H1 (cell line): ENCODE results near the gene RNASEH2A. TPM values are rescaled to one million over a fixed set of nuclear protein-coding genes. Genes with fewer than 3 reads are reported as not detected.

ENCODE experiments used
- CTCF ChIA-PET: fragments of 300-600 bp; sonication (Branson Sonifier 250); formaldehyde crosslinking; loops from one replicate; lab custom pipeline; 2021; ENCODE audit not compliant: partially characterized antibody; lab: Charles Lee
- POLR2A ChIA-PET: fragments of 300-600 bp; sonication (Branson Sonifier 250); formaldehyde crosslinking; loops from one replicate; lab custom pipeline; 2021; ENCODE audit warnings: inconsistent platforms; ENCODE audit not compliant: partially characterized antibody; lab: Charles Lee
- DNase-seq, 2 experiments: peaks; one replicate each; pipeline versions ENCODE4 v3.0.0 to v3.0.0-alpha.2; 2010 to 2022; ENCODE audit warnings: low spot score in 2 of 2, low read depth in 1 of 2, mixed read lengths in 1 of 2
- FAIRE-seq: peaks from 2 replicates; lab custom pipeline; 2011; peaks lifted over from hg19 to GRCh38; lab: Jason Lieb, UNC
- H2AFZ ChIP-seq: 2 replicates; pipeline ENCODE4 v1.8.1; 2012; ENCODE audit warnings: low read length, inconsistent platforms
- H2AK5ac ChIP-seq: 2 replicates; pipeline ENCODE4 v1.6.1; 2013; ENCODE audit warnings: low read depth, low read length
- H2BK120ac ChIP-seq: replicated peaks from 2 replicates; pipeline ENCODE3; 2013; ENCODE audit warnings: low read depth, low read length, inconsistent platforms
- H2BK12ac ChIP-seq: 2 replicates; pipeline ENCODE4 v1.6.1; 2013; ENCODE audit warnings: low read depth, low read length
- H2BK15ac ChIP-seq: 2 replicates; pipeline ENCODE4 v1.6.1; 2013; ENCODE audit warnings: low read length
- H2BK20ac ChIP-seq: 2 replicates; pipeline ENCODE4 v1.6.1; 2013; ENCODE audit warnings: low read length
- H2BK5ac ChIP-seq: 2 replicates; pipeline ENCODE4 v1.6.1; 2013; ENCODE audit warnings: low read depth, low read length
- H3K14ac ChIP-seq: 2 replicates; pipeline ENCODE4 v1.6.1; 2013; ENCODE audit warnings: inconsistent platforms; ENCODE audit not compliant: insufficient read length
- H3K18ac ChIP-seq: 2 replicates; pipeline ENCODE4 v1.6.1; 2013; ENCODE audit warnings: low read length; ENCODE audit errors: extremely low read depth
- H3K23ac ChIP-seq: 2 replicates; pipeline ENCODE4 v1.6.1; 2013; ENCODE audit warnings: inconsistent platforms; ENCODE audit not compliant: insufficient read length
- H3K23me2 ChIP-seq: 2 replicates; pipeline ENCODE4 v1.6.1; 2013; ENCODE audit warnings: low read depth, low read length
- H3K27ac ChIP-seq: 2 replicates; pipeline ENCODE4 v1.6.1; 2011; ENCODE audit warnings: low read depth, low read length, inconsistent platforms
- H3K27me3 ChIP-seq, 4 experiments: replicated peaks in 1 of 4; 1 replicate in 1 of 4; 2 replicates in 3 of 4; pipeline versions ENCODE4 v1.6.1 to v1.8.1; 2011 to 2013; ENCODE audit warnings: low read length in 3 of 4, mild to moderate bottlenecking in 3 of 4, inconsistent platforms in 2 of 4, mixed read lengths in 2 of 4, moderate library complexity in 1 of 4; ENCODE audit not compliant: control insufficient read depth in 3 of 4, insufficient read depth in 3 of 4; ENCODE audit errors: extremely low read depth in 1 of 4
- H3K36me3 ChIP-seq, 4 experiments: 2 replicates each; pipeline versions ENCODE4 v1.6.1 to v1.8.1; 2011 to 2013; ENCODE audit warnings: mild to moderate bottlenecking in 4 of 4, low read length in 3 of 4, moderate library complexity in 2 of 4, control low read depth in 1 of 4, inconsistent platforms in 1 of 4; ENCODE audit not compliant: insufficient read depth in 4 of 4, control insufficient read depth in 2 of 4
- H3K4ac ChIP-seq: replicated peaks from 2 replicates; pipeline ENCODE3; 2013; ENCODE audit warnings: low read length, low read depth, mixed read lengths, inconsistent platforms; ENCODE audit not compliant: insufficient read length
- H3K4me1 ChIP-seq, 4 experiments: replicated peaks in 1 of 4; 1 replicate in 1 of 4; 2 replicates in 3 of 4; pipeline versions ENCODE4 v1.6.1 to v1.8.1; 2011 to 2013; ENCODE audit warnings: low read length in 3 of 4, inconsistent platforms in 2 of 4, mixed read lengths in 1 of 4; ENCODE audit not compliant: insufficient read depth in 4 of 4, control insufficient read depth in 3 of 4
- H3K4me2 ChIP-seq, 2 experiments: 2 replicates each; pipeline versions ENCODE4 v1.6.1 to v1.8.1; 2011 to 2013; ENCODE audit warnings: low read depth in 2 of 2, low read length in 2 of 2, control low read depth in 1 of 2, inconsistent platforms in 1 of 2, mild to moderate bottlenecking in 1 of 2; ENCODE audit not compliant: insufficient read depth in 1 of 2
- H3K4me3 ChIP-seq, 4 experiments: fragments of 200-600, 300-600 bp in 1 of 4; sonication (generic), shearing (Covaris generic), sonication (Bioruptor Twin) in 1 of 4; 2 replicates each; pipeline versions ENCODE4 v1.5.1 to v1.8.1; 2011 to 2016; ENCODE audit warnings: low read length in 4 of 4, low read depth in 3 of 4, control low read depth in 2 of 4, inconsistent platforms in 2 of 4, mild to moderate bottlenecking in 2 of 4, mixed read lengths in 1 of 4, moderate library complexity in 1 of 4; ENCODE audit not compliant: insufficient read depth in 2 of 4; ENCODE audit errors: extremely low read depth in 1 of 4
- H3K56ac ChIP-seq: replicated peaks from 2 replicates; pipeline ENCODE3; 2013; ENCODE audit warnings: low read depth, mild to moderate bottlenecking, mixed read lengths, low read length, inconsistent platforms; ENCODE audit not compliant: insufficient read length
- H3K79me1 ChIP-seq: 2 replicates; pipeline ENCODE4 v1.6.1; 2013; ENCODE audit warnings: low read depth, low read length, control low read depth
- H3K79me2 ChIP-seq, 2 experiments: 2 replicates each; pipeline versions ENCODE4 v1.6.1 to v1.8.1; 2012 to 2013; ENCODE audit warnings: low read length in 2 of 2, mild to moderate bottlenecking in 2 of 2, inconsistent platforms in 1 of 2; ENCODE audit not compliant: insufficient read depth in 2 of 2, control insufficient read depth in 1 of 2
- H3K9ac ChIP-seq, 4 experiments: replicated peaks in 1 of 4; 1 replicate in 1 of 4; 2 replicates in 3 of 4; pipeline versions ENCODE4 v1.6.1 to v1.8.1; 2011 to 2013; ENCODE audit warnings: low read depth in 3 of 4, low read length in 3 of 4, control low read depth in 2 of 4, mild to moderate bottlenecking in 2 of 4, moderate library complexity in 2 of 4, inconsistent platforms in 1 of 4; ENCODE audit errors: extremely low read depth in 1 of 4
- H3K9me3 ChIP-seq, 2 experiments: 2 replicates each; pipeline versions ENCODE4 v1.6.1 to v1.8.1; 2012 to 2013; ENCODE audit warnings: mild to moderate bottlenecking in 2 of 2, moderate library complexity in 2 of 2, control low read depth in 1 of 2, inconsistent platforms in 1 of 2, low read depth in 1 of 2, low read length in 1 of 2, mixed read lengths in 1 of 2; ENCODE audit not compliant: insufficient read depth in 2 of 2
- H4K20me1 ChIP-seq, 2 experiments: replicated peaks in 1 of 2; 2 replicates each; pipeline versions ENCODE3 to v1.8.1; 2011 to 2013; ENCODE audit warnings: inconsistent platforms in 2 of 2, low read length in 2 of 2, mild to moderate bottlenecking in 1 of 2; ENCODE audit not compliant: insufficient read depth in 2 of 2, control insufficient read depth in 1 of 2
- H4K5ac ChIP-seq: 2 replicates; pipeline ENCODE4 v1.6.1; 2013; ENCODE audit warnings: low read length, low read depth, mixed read lengths, inconsistent platforms; ENCODE audit not compliant: insufficient read length
- H4K8ac ChIP-seq: 2 replicates; pipeline ENCODE4 v1.8.0; 2013; ENCODE audit warnings: mild to moderate bottlenecking, moderate library complexity, low read length, inconsistent platforms; ENCODE audit not compliant: insufficient read depth; ENCODE audit errors: extremely low read depth
- H4K91ac ChIP-seq: replicated peaks from 2 replicates; pipeline ENCODE3; 2013; ENCODE audit warnings: low read length, mixed read lengths, inconsistent platforms; ENCODE audit not compliant: insufficient read length
- ATF3 ChIP-seq: IDR thresholded peaks from 2 replicates; pipeline ENCODE4 v1.6.1; 2011; ENCODE audit warnings: low read depth, mild to moderate bottlenecking, low read length; ENCODE audit not compliant: insufficient read depth
- FOSL1 ChIP-seq: IDR thresholded peaks from 2 replicates; pipeline ENCODE4 v1.6.1; 2011; ENCODE audit warnings: mild to moderate bottlenecking, low read depth, low read length, moderate library complexity; ENCODE audit not compliant: insufficient read depth
- HDAC6 ChIP-seq: IDR thresholded peaks from one replicate; pipeline ENCODE4 v1.7.1; 2012; ENCODE audit warnings: low read depth, mild to moderate bottlenecking, inconsistent platforms, low read length, moderate library complexity
- KDM4A ChIP-seq: IDR thresholded peaks from one replicate; pipeline ENCODE4 v1.7.1; 2012; ENCODE audit warnings: low read depth, mild to moderate bottlenecking, moderate library complexity, low read length, inconsistent platforms; ENCODE audit not compliant: severe bottlenecking
- SAP30 ChIP-seq: fragments of 300-600 bp; sonication (generic); IDR thresholded peaks from 2 replicates; pipeline ENCODE4 v1.7.1; 2012; ENCODE audit warnings: low read length, moderate library complexity, mild to moderate bottlenecking, inconsistent platforms; ENCODE audit not compliant: insufficient read depth, insufficient replicate concordance
- SIN3A ChIP-seq, 2 experiments: IDR thresholded peaks in 1 of 2; conservative IDR thresholded peaks in 1 of 2; 2 replicates each; pipeline ENCODE4 v1.6.1; 2011 to 2012; ENCODE audit warnings: low read length in 2 of 2, improper control_type of control experiment in 1 of 2, low read depth in 1 of 2, mild to moderate bottlenecking in 1 of 2
- TCF12 ChIP-seq: IDR thresholded peaks from 2 replicates; pipeline ENCODE4 v1.6.1; 2011; ENCODE audit warnings: low read depth, mild to moderate bottlenecking, low read length
- ZNF274 ChIP-seq: IDR thresholded peaks from 2 replicates; pipeline ENCODE4 v1.7.0; 2012; ENCODE audit warnings: low read length, borderline replicate concordance; ENCODE audit errors: extremely low read depth
- whole genome bisulfite sequencing, 2 experiments: shearing (Covaris generic) in 1 of 2; methylation state at CpG; one replicate each; pipeline versions ENCODE4 v1.1.6 to v1.1.7; 2013 to 2015; ENCODE audit warnings: low lambda C conversion rate in 2 of 2, mixed read lengths in 2 of 2, inconsistent platforms in 1 of 2, low coverage in 1 of 2, missing lambda C conversion rate in 1 of 2; ENCODE audit not compliant: insufficient replicate concordance in 2 of 2, insufficient coverage in 1 of 2, insufficient read length in 1 of 2; ENCODE audit errors: extremely low coverage in 1 of 2, missing lambda C conversion rate in 1 of 2; 5-methylcytosine and 5-hydroxymethylcytosine counted together
- polyA plus RNA-seq, 7 experiments: library from polyadenylated mRNA; depleted of rRNA in 3 of 7; stranded (reverse) in 5 of 7; unstranded in 2 of 7; fragments of >200 nt in 5 of 7; fragments of 200-250 nt in 2 of 7; gene quantifications; 1 replicate in 5 of 7; 2 replicates in 1 of 7; 4 replicates in 1 of 7; pipeline versions ENCODE4 v1.2.1 to v1.2.3, GENCODE V29; 2011 to 2013; ENCODE audit warnings: missing spikeins in 2 of 7, mixed read lengths in 2 of 7
- total RNA-seq: library from RNA; stranded (reverse); fragmentation: NEBNext Ultra II Directional; extraction: Animal tissue kit (Norgen Biotek cat#: 25700); gene quantifications from 2 replicates; pipeline ENCODE4 v1.2.1, GENCODE V29; 2021

Gene RNASEH2A
- total and polyA plus RNA-seq, 2 of the 8 experiments (the other 6 are each of a cell fraction or from before 2014, with no cell fraction given): 67.5 to 120 TPM

GRCh38 chr19:12767666-12768065 is 38.7 kb upstream of the RNASEH2A start:
- no peak overlapping the region for H3K18ac ChIP-seq
- no peak overlapping the region for H3K27ac ChIP-seq
- H3K79me1 ChIP-seq: no peaks in the 10 kb centered on the region
- H3K56ac ChIP-seq: no peak overlapping the region
- no peak overlapping the region for H2AFZ ChIP-seq
- ChIA-PET CTCF (interaction anchor here (0.6 to 17.5 kb wide), 6 partner anchors 6 to 80 kb away, joined by 3 to 288 read pairs (median 10); partner anchors contain the start of genes HOOK2, JUNB, PRDX2 and RNASEH2A), POLR2A (interaction anchor here (0.9 to 9.2 kb wide), 7 partner anchors 10 to 97 kb away, joined by 3 to 70 read pairs (median 6); partner anchors contain the start of genes BEST2, GET3, PRDX2 and THSD8)
- H2BK5ac ChIP-seq: no peak overlapping the region
- H2BK15ac ChIP-seq: no peak overlapping the region
- no peak overlapping the region for H3K4me2 ChIP-seq
- no peak overlapping the region for H4K8ac ChIP-seq
- FAIRE-seq (no peak), DNase-seq (no peak)
- H4K91ac ChIP-seq: no peak overlapping the region
- no peaks in the 10 kb centered on the region for H3K79me2 ChIP-seq
- H2AK5ac ChIP-seq: no peak overlapping the region
- WGBS, 2 experiments: 96% methylated on average over 15 of the region's 15 CpGs; no CpG with 5 or more reads in 1 of the 2 experiments
- H3K14ac ChIP-seq: no peak overlapping the region
- H2BK12ac ChIP-seq: no peak overlapping the region
- H3K23ac ChIP-seq: no peak overlapping the region
- H3K9me3 ChIP-seq: no peaks in the 10 kb centered on the region
- H3K27me3 ChIP-seq: no peaks in the 10 kb centered on the region
- H3K4me1 ChIP-seq: peaks cover 0 to 8% (median 4%) of the 10 kb centered on the region in 4 experiments; a peak in 6 of 7 replicates
- H3K9ac ChIP-seq: no peak overlapping the region
- H4K5ac ChIP-seq: no peak overlapping the region
- H3K4ac ChIP-seq: no peak overlapping the region
- H3K4me3 ChIP-seq: no peak overlapping the region
- peaks cover 1 to 4% of the 10 kb centered on the region in 2 experiments for H4K20me1 ChIP-seq
- no peak overlapping the region for H2BK20ac ChIP-seq
- H2BK120ac ChIP-seq: no peak overlapping the region
- H3K23me2 ChIP-seq: no peaks in the 10 kb centered on the region
- H3K36me3 ChIP-seq: peaks cover 4 to 48% (median 27%) of the 10 kb centered on the region in 4 experiments
- TF ChIP-seq SAP30 (no peak), HDAC6 (no peak), KDM4A (no peak), ATF3 (no peak), FOSL1 (no peak), ZNF274 (no peak), TCF12 (no peak), SIN3A (conservative IDR thresholded peaks at IDR 0.05 in 1 of 2, IDR thresholded peaks at IDR 0.05 in 1 of 2; ENCODE audit: low read depth in 1 of 2, low read length in 2 of 2) (no peak)
